Measurements from ENCODE around the gene RGS2.
A peak's percentile ranks its signal among the peaks of the same experiment; 100 is the strongest.

Gene RGS2

DNA sequence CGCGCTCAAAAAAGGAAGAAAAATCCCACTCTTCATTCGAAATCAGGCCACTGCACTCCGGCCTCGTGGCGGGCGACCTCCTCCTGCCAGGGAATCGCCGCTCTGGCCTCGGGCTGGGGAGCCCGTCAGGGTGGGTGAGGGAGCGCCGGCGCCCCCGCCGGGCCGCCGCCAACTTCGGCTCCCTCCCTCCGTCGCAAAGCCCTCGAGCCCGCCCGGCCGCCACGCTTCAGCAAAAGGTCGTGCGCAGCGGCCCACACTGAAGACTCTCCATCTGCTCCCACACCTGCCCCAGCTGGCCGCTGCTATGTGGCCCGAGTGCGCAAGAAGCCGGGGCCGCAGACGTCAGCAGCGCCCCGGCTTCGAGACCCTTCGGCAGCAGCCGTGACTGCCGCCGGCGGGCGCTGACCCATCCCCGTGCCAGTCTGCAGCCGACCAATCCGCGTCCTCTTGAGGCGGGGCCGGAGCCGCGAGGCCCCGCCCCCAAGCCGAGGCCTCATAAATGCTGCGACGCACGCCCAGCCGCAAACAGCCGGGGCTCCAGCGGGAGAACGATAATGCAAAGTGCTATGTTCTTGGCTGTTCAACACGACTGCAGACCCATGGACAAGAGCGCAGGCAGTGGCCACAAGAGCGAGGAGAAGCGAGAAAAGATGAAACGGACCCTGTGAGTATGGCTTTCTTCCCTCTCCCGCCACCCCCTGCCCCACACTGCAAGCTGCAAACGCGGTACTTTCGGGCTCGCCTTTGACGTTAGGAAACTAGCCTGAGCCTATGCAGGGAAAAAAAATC, at the start of gene RGS2 (continued):
- TF ChIP-seq ZNF394 (tag by site-specific recombination; IDR thresholded peaks at IDR 0.05; ENCODE audit: borderline replicate concordance) (no peak; the same call in 1 of the 2 replicates), ZNF549 (tag by site-specific recombination; IDR thresholded peaks at IDR 0.05) (no peak), GLIS1 (tag by site-specific recombination; IDR thresholded peaks at IDR 0.05) (no peak; the same call in 1 of the 2 replicates), ZNF639 (tag by site-specific recombination; IDR thresholded peaks at IDR 0.05) (no peak), ZNF184 (tag by site-specific recombination; IDR thresholded peaks at IDR 0.05) (no peak), ZNF521 (tag by site-specific recombination; IDR thresholded peaks at IDR 0.05) (no peak), ZNF211 (tag by site-specific recombination; IDR thresholded peaks at IDR 0.05; ENCODE audit: low read depth) (no peak), OVOL3 (tag by site-specific recombination; IDR thresholded peaks at IDR 0.05) (no peak), ZEB2 (tag by site-specific recombination; IDR thresholded peaks at IDR 0.05) (peak; percentile 54), ZNF596 (tag by site-specific recombination; IDR thresholded peaks at IDR 0.05) (no peak), ZNF324 (tag by site-specific recombination; IDR thresholded peaks at IDR 0.05) (0 out of 2 replicates have a peak, but pooled peaks have one; percentile 17), ZNF202 (tag by site-specific recombination; IDR thresholded peaks at IDR 0.05; ENCODE audit: borderline replicate concordance) (no peak), ZNF560 (tag by site-specific recombination; IDR thresholded peaks at IDR 0.05; ENCODE audit: borderline replicate concordance) (no peak), ZNF629 (tag by site-specific recombination; IDR thresholded peaks at IDR 0.05) (no peak; the same call in 1 of the 2 replicates), SETDB1 (IDR thresholded peaks at IDR 0.05; ENCODE audit: insufficient read length, low read length) (peak; percentile 10), ZNF248 (tag by site-specific recombination; IDR thresholded peaks at IDR 0.05) (no peak), ZSCAN18 (tag by site-specific recombination; IDR thresholded peaks at IDR 0.05) (no peak), ZNF121 (tag by site-specific recombination; IDR thresholded peaks at IDR 0.05) (peak; percentile 94), ZNF777 (tag by site-specific recombination; IDR thresholded peaks at IDR 0.05; ENCODE audit: borderline replicate concordance) (no peak; the same call in 1 of the 2 replicates), ZNF266 (tag by site-specific recombination; IDR thresholded peaks at IDR 0.05; ENCODE audit: low read depth) (no peak), ZBTB21 (tag by site-specific recombination; IDR thresholded peaks at IDR 0.05) (no peak), ZNF114 (tag by site-specific recombination; IDR thresholded peaks at IDR 0.05) (no peak), ZBTB8A (tag by site-specific recombination; IDR thresholded peaks at IDR 0.05) (peak; percentile 56), ZNF658 (tag by site-specific recombination; IDR thresholded peaks at IDR 0.05) (no peak), SP7 (tag by site-specific recombination; IDR thresholded peaks at IDR 0.05) (peak; percentile 50; the same call in 1 of the 2 replicates), ELK4 (IDR thresholded peaks at IDR 0.05; ENCODE audit: borderline replicate concordance, low read depth, low read length) (no peak), ZBTB10 (tag by site-specific recombination; IDR thresholded peaks at IDR 0.05) (0 out of 2 replicates have a peak, but pooled peaks have one; percentile 21), ZIC2 (tag by site-specific recombination; IDR thresholded peaks at IDR 0.05) (0 out of 2 replicates have a peak, but pooled peaks have one; percentile 15), ZFP41 (tag by site-specific recombination; IDR thresholded peaks at IDR 0.05; ENCODE audit: borderline replicate concordance) (no peak), GFI1B (tag by site-specific recombination; IDR thresholded peaks at IDR 0.05) (no peak)
- TF ChIP-seq, protein P1, sequence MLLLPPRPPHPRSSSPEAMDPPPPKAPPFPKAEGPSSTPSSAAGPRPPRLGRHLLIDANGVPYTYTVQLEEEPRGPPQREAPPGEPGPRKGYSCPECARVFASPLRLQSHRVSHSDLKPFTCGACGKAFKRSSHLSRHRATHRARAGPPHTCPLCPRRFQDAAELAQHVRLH (tag by site-specific recombination; IDR thresholded peaks at IDR 0.05) = no peak
- TF ChIP-seq, protein P2, sequence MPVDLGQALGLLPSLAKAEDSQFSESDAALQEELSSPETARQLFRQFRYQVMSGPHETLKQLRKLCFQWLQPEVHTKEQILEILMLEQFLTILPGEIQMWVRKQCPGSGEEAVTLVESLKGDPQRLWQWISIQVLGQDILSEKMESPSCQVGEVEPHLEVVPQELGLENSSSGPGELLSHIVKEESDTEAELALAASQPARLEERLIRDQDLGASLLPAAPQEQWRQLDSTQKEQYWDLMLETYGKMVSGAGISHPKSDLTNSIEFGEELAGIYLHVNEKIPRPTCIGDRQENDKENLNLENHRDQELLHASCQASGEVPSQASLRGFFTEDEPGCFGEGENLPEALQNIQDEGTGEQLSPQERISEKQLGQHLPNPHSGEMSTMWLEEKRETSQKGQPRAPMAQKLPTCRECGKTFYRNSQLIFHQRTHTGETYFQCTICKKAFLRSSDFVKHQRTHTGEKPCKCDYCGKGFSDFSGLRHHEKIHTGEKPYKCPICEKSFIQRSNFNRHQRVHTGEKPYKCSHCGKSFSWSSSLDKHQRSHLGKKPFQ (tag by site-specific recombination; IDR thresholded peaks at IDR 0.05) = no peak

Measured in HEK293 (cell line).